Right hindlimb (tissue), 1 donor: Measurements from ENCODE around the gene RIPOR3.
"Not testable (repeated sequence)": the region's sequence is repeated elsewhere in the genome, so short reads cannot be mapped to it uniquely, and the experiment has no call there.

ENCODE experiments used
- DNase-seq: peaks from one replicate; pipeline ENCODE4 v3.0.0-alpha.2; 2018

Gene RIPOR3

DNA sequence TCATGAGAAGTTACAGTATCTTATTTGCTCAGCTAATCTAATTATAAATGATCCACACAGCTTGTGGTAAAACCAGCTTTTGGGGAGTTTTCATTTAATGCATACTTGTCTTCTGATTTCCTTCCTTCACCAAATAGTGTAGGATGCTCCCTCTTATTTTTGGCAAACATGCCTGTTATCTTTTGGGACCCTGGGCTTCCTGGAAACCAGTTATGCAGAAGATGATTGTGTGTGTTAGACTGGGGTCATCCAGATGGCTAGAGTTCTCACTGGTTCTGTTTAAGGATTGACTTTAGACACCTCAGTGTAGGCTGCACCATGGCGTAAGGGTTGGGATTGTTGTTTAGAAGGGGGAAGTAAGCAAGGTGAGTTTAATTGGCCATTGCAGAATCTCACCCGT, 119.9 kb downstream of the RIPOR3 start:
- DNase-seq: no peak

DNA sequence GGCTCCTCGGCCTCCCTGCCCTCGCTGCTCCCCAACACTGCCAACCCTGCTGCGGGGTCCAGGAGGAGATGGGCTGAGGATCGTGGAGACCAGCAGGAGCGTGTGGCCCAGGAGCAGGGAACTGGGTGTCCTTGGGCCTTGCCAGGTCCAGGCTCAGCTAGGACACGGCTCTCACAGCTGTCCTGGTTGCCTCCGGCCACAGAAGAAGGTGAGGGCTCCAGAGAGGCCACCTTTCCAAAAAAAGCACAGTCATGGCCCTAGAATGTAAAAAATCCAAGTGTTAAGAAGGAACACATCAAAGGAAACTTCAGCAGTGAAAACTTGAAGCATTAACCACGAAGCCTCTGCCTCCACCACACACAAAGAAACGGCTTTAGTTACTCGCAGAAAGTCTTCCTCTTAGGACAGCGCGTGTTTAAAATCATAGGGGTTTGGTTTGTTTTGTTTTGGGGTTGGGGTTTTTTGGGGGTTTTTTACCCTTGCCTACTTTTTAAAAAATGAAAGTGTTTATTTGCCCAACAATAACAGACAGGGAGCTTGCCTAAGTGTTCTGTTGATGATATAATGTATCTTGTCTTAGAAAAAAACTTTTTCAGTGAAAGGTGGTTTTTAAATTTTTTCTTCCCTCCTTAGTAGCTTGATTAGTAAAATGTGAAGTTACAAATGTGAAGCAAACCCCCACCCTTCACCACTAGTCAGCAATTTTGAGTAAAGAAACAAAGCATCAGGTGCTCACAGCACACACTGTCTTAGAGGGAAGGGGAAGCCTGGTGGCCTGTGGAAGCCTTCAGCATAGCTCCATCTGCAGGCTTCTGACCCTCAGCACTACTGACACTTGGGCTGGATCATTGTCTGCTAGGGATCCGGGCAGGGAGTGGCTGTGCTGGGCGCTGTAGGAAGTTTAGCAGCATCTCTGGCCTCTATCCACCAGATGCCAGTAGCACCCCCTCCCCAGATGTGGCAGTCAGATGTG, 121.2 kb downstream of the RIPOR3 start:
- DNase-seq: no peak

DNA sequence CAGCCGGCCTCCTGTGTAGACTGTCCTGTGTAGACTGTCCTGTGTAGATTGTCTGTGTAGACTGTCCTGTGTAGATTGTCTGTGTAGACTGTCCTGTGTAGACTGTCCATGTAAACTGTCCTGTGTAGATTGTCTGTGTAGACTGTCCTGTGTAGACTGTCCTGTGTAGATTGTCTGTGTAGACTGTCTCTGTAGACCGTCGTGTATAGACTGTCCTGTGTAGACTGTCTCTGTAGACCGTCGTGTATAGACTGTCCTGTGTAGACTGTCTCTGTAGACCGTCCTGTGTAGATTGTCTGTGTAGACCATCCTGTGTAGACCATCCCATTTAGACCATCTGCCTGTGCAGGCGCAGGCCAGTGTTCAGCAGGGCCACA, 121.9 kb downstream of the RIPOR3 start:
- not testable (repeated sequence) for DNase-seq

DNA sequence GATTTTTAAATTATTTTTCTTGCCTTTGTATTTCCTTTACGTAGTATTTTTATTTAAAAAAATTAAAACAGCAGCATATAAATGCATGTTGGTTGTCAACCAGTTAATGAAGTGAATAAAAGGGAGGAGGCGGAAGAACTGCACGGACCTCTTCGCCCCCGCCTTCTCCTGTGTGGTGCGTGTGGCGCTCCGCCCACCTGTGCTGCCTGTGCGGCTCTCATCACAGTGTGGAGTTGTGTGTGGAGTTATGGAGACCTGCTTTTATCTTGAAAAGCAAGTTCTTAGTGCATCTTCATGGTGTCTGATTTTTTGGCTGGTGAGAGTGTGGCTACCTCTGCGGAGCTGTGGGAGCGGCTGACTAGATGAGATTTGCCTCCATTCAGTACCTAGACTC, 122.8 kb downstream of the RIPOR3 start:
- no peak for DNase-seq

DNA sequence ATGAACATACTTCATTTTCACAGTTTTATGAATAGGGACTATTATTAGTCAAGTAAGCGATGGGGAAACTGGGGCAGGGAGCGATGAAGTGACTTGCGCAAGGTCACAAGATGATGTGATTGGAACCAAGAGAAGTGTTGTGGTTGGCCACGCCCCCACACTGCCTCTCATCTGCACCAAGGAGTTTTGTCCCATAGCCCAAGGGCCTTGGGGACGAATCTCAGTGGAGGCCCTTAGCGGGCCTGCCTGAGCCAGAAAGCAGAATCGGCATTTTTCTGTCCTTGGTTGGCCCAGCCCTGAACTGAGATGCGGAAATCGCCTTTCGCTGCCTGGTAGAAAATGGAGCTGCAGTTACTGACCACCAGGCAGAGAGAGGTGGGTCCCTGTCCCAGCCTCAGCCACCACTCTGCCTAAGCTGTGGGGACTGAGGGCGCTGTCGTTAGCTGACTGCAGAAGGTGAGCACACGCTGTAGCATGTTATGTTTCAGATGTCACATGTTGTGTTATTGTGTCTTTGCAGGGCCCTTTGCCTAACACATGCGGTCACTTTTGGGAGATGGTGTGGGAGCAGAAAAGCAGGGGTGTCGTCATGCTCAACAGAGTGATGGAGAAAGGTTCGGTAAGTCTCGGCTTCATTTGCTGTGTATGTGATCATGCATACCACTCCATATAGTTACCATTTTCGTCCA, 123.3 kb downstream of the RIPOR3 start:
- no peak for DNase-seq

DNA sequence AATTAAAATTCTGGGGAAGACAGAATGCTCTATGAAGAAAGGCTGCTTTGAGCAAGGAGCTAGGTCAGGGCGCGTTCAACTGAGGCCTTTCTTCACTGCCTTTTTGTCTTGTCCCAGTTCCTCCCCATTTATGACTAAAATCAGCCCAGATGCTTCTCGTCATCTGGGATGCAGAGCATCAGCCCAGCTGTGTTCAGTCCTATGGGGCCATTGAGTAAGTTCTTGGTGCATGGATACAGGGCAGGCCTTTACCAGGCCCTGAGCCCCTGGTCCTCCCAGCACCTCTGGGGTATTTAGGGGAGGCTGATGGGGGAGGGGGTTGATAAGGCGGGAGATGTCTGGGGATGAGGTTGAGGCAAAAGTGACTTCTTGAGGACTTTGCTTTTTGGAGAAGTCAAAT, 125.5 kb downstream of the RIPOR3 start:
- DNase-seq: no peak

DNA sequence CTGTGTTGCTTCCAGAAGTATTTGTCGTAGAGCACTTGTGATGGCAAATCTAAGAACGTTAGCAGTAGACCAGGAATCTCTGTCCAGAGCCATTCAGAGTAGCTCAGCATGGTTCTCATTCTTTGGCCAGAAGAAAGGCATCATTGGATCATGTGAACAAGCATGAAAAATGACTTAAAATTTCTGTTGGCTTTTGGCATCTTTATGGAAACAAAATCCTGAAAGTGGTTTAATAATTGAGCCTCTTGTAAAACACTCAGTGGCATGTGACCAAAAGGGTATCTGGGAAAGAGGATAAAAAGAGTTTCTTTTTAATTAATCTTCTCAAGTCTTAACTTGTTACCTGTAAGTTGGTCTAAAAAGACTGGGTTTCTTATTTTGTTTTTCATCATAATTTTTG, 126.0 kb downstream of the RIPOR3 start:
- no peak for DNase-seq

DNA sequence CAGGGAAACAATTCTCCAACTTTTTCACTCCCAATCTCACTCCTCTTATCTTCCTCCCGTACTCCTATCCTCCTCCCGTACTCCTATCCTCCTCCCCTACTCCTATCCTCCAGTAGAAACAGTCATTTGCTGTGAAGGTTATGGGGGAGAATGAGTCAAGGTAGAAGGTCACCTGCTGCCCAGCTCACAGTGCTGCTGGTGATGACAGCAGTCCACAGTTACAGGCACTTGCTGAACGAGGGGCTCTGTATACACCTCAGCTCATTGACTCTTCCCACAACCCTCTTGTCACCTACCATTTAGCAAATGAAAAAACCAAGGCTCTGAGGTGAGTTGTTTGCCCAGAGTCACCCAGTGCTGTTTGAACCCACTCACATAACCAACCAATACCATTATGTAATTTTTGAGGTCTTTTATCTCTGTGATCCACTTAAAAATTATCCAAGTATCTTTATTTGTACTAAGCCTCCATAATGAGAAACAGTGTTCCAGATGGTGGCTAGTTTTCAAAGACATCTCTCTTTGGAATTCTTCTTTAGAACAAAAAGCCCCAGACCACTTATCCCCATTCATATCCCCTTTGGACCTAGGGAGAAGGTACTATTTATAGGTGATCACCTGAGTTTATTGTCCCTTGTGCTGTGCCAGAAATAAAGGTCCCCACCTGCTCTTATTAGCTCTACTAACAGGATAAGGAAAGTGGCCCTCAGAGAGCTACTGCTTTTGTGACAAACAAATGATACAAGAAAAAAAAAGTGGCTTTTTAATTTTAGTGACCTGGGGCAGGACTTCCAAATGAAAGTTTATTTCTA, 128.0 kb downstream of the RIPOR3 start:
- DNase-seq: no peak

DNA sequence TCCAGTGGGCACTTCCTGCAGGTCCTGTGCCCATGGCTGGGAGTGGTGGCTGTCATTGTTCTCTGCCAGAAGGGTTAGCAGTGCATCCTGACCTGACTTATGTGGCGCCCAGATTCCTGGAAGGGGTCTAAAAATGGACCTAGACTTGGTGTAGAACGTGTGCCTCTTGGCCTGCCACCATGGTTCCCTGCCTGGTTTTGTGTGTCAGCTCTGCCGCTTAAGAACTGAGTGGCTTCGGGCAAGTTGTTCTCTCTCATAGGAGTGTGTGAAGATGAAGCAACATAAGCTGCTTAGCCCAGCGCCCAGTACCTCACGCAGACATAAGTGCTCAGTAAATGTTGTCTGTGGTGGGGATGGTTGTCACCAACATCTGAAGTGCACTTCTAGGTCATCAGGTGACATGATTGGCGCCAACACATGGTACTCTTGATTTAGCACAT, 129.1 kb downstream of the RIPOR3 start:
- DNase-seq: no peak

DNA sequence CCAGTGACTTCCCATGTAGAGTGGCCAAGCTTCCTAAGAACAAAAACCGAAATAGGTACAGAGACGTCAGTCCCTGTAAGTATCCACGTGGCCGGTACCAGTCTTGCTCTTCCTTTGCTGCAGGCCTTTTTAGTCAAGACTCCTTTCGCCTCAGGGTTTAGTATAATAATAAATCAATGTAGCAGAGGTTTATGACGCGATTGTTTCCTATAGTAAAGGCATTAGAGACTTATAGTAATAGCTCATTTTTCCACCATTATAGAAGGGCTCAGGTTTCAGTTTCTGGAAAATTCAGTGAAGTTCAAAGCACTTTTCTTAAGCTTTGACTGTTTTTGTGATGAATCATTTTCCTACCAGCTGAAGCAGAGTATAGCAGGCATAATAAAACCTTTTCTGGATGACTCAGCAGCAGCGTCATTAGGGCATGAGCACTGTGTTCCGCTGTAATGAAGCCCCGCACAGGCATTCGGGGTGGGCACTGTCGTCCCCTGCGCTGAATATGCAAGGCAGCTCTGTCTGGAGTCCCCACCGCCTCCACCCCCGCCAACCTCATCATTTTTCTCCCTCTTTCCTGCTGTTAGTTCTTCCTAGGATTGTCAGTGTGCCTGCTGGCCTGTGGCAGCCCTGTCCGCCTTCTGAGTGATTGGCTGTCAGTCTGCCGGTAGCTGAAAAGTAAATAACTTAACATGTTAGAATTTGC, 129.8 kb downstream of the RIPOR3 start:
- DNase-seq: peak; percentile 75

DNA sequence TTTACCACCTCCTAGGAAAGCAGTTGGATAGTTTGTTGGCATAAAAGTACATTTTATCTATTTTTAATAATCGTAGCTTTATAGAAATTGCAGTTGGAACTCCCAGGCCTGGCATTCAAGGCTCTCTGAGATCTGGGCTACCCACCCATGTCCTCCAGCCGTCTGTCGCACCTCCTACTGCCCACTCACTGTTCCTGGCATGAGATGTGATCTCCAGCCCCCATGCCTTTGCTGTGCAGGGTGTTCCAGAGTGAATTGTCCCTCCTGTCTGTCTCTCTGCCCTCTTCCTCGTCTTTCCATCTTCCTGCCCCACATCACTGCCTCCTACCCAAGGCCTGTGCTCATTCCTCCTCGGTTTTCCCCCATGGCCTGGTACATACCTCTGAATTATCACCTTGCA, 130.5 kb downstream of the RIPOR3 start:
- DNase-seq: no peak

DNA sequence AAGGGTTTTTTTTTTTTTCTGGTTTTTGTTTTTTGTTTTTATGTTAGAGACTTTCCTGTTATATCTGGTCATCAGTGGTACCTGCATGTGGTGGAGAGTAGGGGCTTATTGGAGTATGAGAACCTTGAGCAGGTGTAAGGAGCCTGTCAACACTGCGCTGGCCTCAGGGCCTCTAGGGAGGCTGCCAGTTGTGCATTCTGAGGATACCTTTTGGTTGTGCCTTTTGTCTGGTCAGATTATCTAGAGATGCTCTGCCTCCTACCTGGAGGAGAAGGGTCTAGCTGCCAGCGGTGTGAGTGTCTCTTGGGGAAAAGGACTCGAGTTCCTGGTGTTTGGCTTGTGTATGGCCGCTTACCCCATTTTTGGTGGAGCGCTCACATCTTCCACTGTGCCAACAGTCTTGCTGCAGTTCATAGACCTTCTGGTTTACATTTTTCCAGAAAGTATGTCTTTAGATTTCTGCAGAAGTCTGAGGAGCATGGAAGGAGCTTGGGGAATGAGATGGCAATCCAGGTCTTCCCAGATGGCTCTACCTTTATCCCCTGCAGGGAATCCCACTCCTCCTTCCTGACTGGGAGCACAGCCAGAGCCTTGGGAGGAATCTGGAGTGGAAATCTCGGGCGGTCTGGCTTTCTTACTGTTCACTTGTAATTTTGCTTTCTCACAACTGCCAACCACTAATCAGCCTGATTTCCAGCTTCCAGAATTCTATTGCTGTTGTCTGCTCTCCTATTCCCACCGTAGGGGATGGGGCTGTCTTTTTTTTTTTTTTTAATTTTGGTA, 131.3 kb downstream of the RIPOR3 start:
- no peak for DNase-seq

DNA sequence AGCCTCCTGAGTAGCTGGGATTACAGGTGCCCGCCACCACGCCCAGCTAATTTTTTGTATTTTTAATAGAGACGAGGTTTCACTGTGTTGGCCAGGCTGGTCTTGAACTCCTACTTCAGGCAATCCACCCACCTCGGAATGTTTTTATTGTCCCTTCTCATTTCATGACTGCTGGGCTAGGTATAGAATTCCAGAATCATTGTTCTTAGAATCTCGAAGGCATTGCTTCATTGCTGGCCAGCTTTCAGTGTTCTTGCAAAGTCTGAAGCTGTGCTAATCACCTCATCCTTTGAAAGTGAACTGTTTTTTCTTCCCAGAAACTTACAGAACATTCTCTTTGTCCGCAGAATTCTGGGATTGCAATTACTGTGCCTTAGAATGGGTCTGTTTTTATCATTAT, 132.2 kb downstream of the RIPOR3 start:
- no peak for DNase-seq

DNA sequence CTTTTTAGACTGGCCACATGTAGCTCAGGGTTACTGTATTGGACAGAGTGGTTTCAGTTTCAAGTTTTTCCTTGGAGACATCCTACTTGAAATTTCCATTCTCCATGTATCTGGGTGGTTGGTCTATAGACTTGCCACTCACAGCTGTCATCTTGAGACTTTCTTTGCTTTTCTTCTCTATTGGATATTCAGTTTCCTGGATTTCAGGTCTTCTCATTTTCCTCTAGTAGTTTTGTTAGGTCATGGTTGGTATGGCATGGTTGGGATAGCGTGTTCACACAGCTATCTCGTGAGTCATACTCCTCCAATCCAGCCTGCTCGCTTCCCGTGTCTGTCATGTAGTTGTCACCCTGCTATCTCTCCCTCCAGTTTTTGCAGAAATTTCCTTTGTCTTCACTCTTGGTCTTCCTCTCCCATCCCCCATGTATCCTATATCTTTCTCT, 132.8 kb downstream of the RIPOR3 start:
- no peak for DNase-seq

DNA sequence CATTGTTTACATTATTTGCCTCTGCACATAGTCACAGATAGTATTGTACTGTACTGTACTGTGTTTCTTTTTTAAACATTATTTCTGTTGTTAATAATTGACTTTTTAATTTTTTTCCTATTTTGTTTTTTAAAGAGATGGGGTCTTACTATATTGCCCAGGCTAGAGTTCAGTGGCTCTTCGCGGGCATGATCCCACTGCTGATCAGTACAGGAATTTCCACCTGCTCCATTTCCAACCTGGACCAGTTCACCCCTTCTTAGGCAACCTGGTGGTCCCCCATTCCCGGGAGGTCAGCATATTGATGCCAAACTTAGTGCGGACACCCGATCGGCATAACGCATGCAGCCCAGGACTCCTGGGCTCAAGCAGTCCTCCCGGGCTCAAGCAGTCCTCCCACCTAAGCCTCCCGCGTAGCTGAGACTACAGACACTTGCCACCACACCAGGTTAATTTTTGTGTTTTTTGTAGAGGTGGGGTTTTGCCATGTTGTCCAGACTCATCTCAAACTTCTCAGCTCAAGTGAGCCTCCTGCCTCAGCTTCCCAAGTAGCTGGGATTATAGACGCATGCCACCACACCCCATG, 133.7 kb downstream of the RIPOR3 start:
- DNase-seq: no peak

DNA sequence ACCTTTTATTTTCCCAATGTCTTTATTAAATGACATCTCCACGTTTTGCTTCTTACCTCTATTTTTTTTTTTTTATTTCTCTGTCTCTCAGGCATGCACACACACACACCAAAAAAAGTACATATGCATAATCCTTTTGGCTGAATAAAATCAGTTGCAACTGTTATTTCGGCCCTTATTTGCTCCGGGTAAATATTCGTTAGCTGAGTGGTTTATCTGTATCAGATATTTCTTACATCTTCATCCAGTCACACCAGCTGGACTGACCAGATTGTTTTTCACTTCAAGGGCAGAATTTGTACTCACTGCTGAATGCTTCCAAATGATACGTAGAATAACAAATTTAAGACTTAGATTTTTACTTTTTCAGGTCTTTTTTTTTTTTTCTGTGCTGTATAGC, 135.7 kb downstream of the RIPOR3 start:
- no peak for DNase-seq

DNA sequence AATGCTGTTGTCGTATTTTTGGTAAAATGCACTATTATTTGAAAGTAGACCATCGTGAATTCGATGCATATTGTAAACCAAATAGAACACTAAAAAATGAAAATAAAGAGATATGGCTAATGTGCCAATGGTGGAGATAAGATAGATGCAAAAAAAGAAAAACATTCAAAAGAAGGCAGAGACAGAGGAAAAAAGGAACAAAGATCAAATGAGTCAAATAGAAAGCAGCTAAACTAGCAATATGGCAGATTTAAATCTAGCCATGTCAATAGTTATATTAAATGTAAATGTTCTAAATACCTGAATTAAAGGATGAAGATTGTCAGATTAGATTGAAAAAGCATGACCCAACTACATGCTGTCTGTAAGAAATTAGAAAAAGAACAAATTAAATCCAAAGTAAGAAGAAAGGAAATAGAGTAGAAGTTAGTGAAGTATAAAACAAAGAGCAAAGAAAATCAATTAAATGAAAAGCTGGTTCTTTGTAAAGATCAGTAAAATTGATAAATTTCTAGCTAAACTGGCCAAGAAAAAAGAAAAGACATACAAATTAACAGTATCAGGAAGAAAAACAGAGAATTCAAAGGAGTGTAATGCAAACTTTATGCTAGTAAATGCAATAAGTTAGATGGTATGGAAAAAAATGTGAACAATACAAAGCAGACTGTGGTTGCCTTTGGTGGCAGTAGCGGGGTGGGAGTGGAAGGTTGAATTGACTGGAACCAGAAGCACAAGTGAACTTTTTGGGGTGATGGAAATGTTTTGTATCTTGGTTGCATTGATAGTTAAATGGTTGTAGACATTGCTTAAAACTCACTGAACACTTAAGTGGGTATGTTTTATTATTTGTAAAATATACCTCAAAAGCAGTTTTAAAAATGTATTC, 136.4 kb downstream of the RIPOR3 start:
- no peak for DNase-seq

DNA sequence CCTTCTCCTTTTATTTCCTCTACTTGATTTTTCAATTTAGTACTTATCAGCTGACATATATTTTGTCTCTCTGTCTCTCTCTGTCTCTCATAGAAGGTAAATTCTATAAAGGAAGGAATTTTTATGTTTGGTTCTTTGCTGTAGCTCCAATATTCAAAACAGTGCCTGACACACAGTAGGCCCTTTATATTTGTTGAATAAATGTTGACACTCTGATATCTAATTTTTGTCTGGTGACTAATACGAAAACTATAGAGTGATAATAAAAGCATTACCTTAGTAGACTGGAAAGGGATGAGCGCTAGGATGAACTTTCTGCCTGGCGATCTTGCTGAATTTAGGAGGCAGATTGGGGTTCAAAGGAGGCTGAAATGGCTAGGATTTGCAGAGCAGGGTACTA, 138.4 kb downstream of the RIPOR3 start:
- DNase-seq: no peak

DNA sequence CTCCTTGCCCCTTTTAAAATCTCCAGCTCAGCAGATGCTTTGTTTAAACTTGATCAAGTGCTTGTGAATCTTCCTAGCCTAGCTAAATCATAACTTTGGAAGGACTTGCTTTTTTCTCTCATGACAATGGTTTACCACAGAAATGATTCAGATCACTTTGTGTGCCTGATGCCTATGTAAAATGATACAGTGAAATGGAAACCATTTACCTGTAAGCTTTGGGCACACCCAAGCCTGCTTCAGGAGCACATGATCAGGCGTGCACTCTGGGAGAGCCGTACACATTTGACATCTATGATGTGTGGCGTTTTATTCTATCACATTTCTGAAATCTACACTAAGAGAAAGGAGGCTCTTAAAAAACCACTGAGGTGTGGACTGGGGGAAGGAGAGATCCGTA, 140.1 kb downstream of the RIPOR3 start:
- DNase-seq: no peak

DNA sequence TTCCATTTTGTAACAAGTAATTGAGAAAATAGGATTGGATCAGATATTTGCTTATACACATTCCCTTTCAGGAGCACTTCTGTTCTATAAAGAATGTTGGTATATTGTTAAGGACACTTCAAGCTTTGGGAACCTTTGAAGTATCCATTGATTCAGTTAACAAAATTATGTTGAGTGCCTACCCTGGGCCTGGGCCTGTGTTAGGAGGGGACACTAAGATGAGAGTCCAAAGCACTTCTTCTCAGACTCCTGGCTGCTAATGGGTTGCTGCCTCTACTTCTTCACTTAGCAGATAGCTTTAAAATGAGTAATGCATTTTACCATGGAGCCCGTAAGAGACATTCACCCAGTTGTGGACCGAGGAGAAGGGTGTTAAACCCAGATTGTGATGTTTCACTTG, 140.8 kb downstream of the RIPOR3 start:
- DNase-seq: no peak
